CD4-positive, alpha-beta memory T cell (primary cell): ENCODE data around the gene YLPM1. TPM values are rescaled to one million over a fixed set of nuclear protein-coding genes. Genes with fewer than 3 reads are reported as not detected.
"Not testable (repeated sequence)": the region's sequence is repeated elsewhere in the genome, so short reads cannot be mapped to it uniquely, and the experiment has no call there.

Experiments
- CTCF ChIA-PET: fragments of 350-600 bp; sonication (Branson Sonifier 250); formaldehyde crosslinking; loops from one replicate; lab custom pipeline; 2021; ENCODE audit warnings: inconsistent platforms; ENCODE audit not compliant: partially characterized antibody; lab: Charles Lee
- POLR2A ChIA-PET: fragments of 350-600 bp; sonication (Branson Sonifier 250); formaldehyde crosslinking; loops from one replicate; lab custom pipeline; 2021; ENCODE audit not compliant: partially characterized antibody; lab: Charles Lee
- DNase-seq, 5 donors: peaks; one replicate each; pipeline versions ENCODE4 v3.0.0 to v3.0.0-alpha.2; 2020 to 2022; ENCODE audit warnings: mixed read lengths in 1 of 5
- H3K27ac ChIP-seq: one replicate; pipeline ENCODE4 v1.7.0; 2013; ENCODE audit warnings: low read depth, low read length
- H3K27me3 ChIP-seq: 2 replicates; pipeline ENCODE4 v1.7.0; 2013; ENCODE audit warnings: mild to moderate bottlenecking, low read length, moderate library complexity; ENCODE audit not compliant: insufficient read depth
- H3K36me3 ChIP-seq: 2 replicates; pipeline ENCODE4 v1.7.0; 2013; ENCODE audit warnings: mild to moderate bottlenecking, low read length, moderate library complexity; ENCODE audit not compliant: insufficient read depth
- H3K4me1 ChIP-seq: 2 replicates; pipeline ENCODE4 v1.7.0; 2013; ENCODE audit warnings: mild to moderate bottlenecking, low read length, moderate library complexity; ENCODE audit not compliant: insufficient read depth
- H3K4me3 ChIP-seq, 2 donors: one replicate each; pipeline ENCODE4 v1.7.0; 2013; ENCODE audit warnings: low read length in 2 of 2, mild to moderate bottlenecking in 1 of 2
- H3K9me3 ChIP-seq, 2 donors: one replicate each; pipeline ENCODE4 v1.7.0; 2013; ENCODE audit warnings: low read length in 2 of 2, control low read depth in 1 of 2; ENCODE audit not compliant: control insufficient read depth in 1 of 2
- H3K27ac Mint-ChIP-seq, 7 donors: one replicate each; pipeline ENCODE4 v1.8.0; 2020 to 2021; ENCODE audit warnings: mixed read lengths in 7 of 7, mild to moderate bottlenecking in 6 of 7, inconsistent platforms in 3 of 7, moderate library complexity in 3 of 7
- H3K27me3 Mint-ChIP-seq, 2 donors: one replicate each; pipeline ENCODE4 v1.8.0; 2020 to 2021; ENCODE audit warnings: mixed read lengths in 2 of 2
- H3K36me3 Mint-ChIP-seq, 2 donors: one replicate each; pipeline ENCODE4 v1.8.0; 2020 to 2021; ENCODE audit warnings: mixed read lengths in 2 of 2, inconsistent platforms in 1 of 2, mild to moderate bottlenecking in 1 of 2
- H3K4me1 Mint-ChIP-seq, 4 donors: one replicate each; pipeline ENCODE4 v1.8.0; 2020 to 2021; ENCODE audit warnings: mixed read lengths in 4 of 4, mild to moderate bottlenecking in 1 of 4
- H3K4me3 Mint-ChIP-seq, 8 donors: one replicate each; pipeline ENCODE4 v1.8.0; 2020 to 2021; ENCODE audit warnings: mixed read lengths in 8 of 8, mild to moderate bottlenecking in 7 of 8, moderate library complexity in 6 of 8, inconsistent platforms in 3 of 8
- H3K9me3 Mint-ChIP-seq, 8 donors: one replicate each; pipeline ENCODE4 v1.8.0; 2020 to 2021; ENCODE audit warnings: mixed read lengths in 8 of 8, mild to moderate bottlenecking in 5 of 8, inconsistent platforms in 3 of 8, moderate library complexity in 1 of 8
- intact Hi-C: fragments of 100-400 bp; cut with micrococcal nuclease; formaldehyde crosslinking; loops from one replicate; pipeline ENCODE4 v1.15.1; 2023
- polyA plus RNA-seq, 2 donors: library from polyadenylated mRNA; unstranded; fragments of 300-500 nt; fragmentation: Illumina TruSeq; gene quantifications; one replicate each; pipeline ENCODE4 v1.2.3, GENCODE V29; 2021
- total RNA-seq, 2 experiments: library from RNA; stranded (reverse); gene quantifications; one replicate each; pipeline ENCODE4 v1.2.3, GENCODE V29; 2021

Gene YLPM1
- total and polyA plus RNA-seq, 4 experiments from 2014 or later: 2.5 to 90.3 (median 52.3) TPM

- H3K4me1 ChIP-seq, H3K4me3 Mint-ChIP-seq, POLR2A ChIA-PET, DNase-seq, H3K27me3 ChIP-seq, H3K36me3 ChIP-seq, H3K9me3 ChIP-seq, H3K9me3 Mint-ChIP-seq, H3K4me3 ChIP-seq, H3K4me1 Mint-ChIP-seq, H3K27me3 Mint-ChIP-seq, H3K36me3 Mint-ChIP-seq, H3K27ac Mint-ChIP-seq, H3K27ac ChIP-seq, intact Hi-C loops: not testable (repeated sequence)
- CTCF ChIA-PET: interaction anchor here (1.5 kb wide), 1 partner anchor 107 kb away, joined by 4 read pairs; no protein-coding TSS in a partner anchor
Observed at GRCh38 chr14:74758505-74758904, 4.6 kb upstream of the YLPM1 start.

- H3K4me1 Mint-ChIP-seq: peaks cover 39 to 61% (median 49%) of the 10 kb centered on the region in 4 donors
- POLR2A ChIA-PET: interaction anchor here (1.0 to 2.8 kb wide), 26 partner anchors 8 to 1706 kb away, joined by 3 to 16 read pairs (median 6); partner anchors contain the start of genes AREL1, ENTPD5, FCF1 and LTBP2
- peaks cover 56% of the 10 kb centered on the region for H3K4me1 ChIP-seq
- H3K27ac ChIP-seq: peak overlapping the region; percentile 93
- H3K27ac Mint-ChIP-seq: peak overlapping the region; percentile 92 to 98 (median 95)
- H3K36me3 ChIP-seq: no peaks in the 10 kb centered on the region
- H3K36me3 Mint-ChIP-seq: peaks cover 8 to 31% of the 10 kb centered on the region in 2 donors
- CTCF ChIA-PET: interaction anchor here (0.7 to 2.5 kb wide), 14 partner anchors 8 to 155 kb away, joined by 3 to 19 read pairs (median 3); partner anchors contain the start of gene LTBP2
- H3K9me3 ChIP-seq: no peaks in the 10 kb centered on the region
- no peaks in the 10 kb centered on the region for H3K27me3 Mint-ChIP-seq
- H3K27me3 ChIP-seq: no peaks in the 10 kb centered on the region
- peak overlapping the region; percentile 87 to 99 (median 91) for H3K4me3 Mint-ChIP-seq
- DNase-seq: peak in 4 of 5 donors; percentile 8 to 41 (median 10)
- intact Hi-C loops: loop anchor here (1.0 to 5.0 kb wide), 8 partner anchors 29 to 461 kb away; partner anchors contain the start of genes ABCD4, AREL1, DLST and FCF1
- H3K9me3 Mint-ChIP-seq: no peaks in the 10 kb centered on the region
- peak overlapping the region; percentile 77 for H3K4me3 ChIP-seq
Observed at GRCh38 chr14:74763803-74764531, 851 bp downstream of the YLPM1 start.

- Mint-ChIP-seq H3K27me3 (no peaks in the 10 kb centered on the region), H3K9me3 (peaks cover 0 to 1% (median 0%) of the 10 kb centered on the region in 8 donors), H3K36me3 (peaks cover 10 to 33% of the 10 kb centered on the region in 2 donors), H3K4me3 (peak overlapping the region; percentile 87 to 99 (median 91)), H3K27ac (peak overlapping the region in 6 of 7 donors; percentile 2 to 93 (median 76)), H3K4me1 (peaks cover 41 to 69% (median 55%) of the 10 kb centered on the region in 4 donors)
- Histone ChIP-seq H3K4me3 (peak overlapping the region; percentile 0 to 77), H3K4me1 (peaks cover 59% of the 10 kb centered on the region), H3K9me3 (no peaks in the 10 kb centered on the region), H3K27ac (peak overlapping the region; percentile 93), H3K36me3 (no peaks in the 10 kb centered on the region), H3K27me3 (no peaks in the 10 kb centered on the region)
- ChIA-PET POLR2A (no interaction called here), CTCF (no interaction called here)
- intact Hi-C loops: no loop called here
- DNase-seq: peak in 2 of 5 donors; percentile 16 to 25
Observed at GRCh38 chr14:74765721-74766120, 2.6 kb downstream of the YLPM1 start.

GRCh38 chr14:74771399-74771798 lies 8.3 kb downstream of the YLPM1 start:
- no peaks in the 10 kb centered on the region for H3K9me3 ChIP-seq
- H3K36me3 ChIP-seq: peaks cover 3% of the 10 kb centered on the region
- H3K9me3 Mint-ChIP-seq: peaks cover 0 to 1% (median 0%) of the 10 kb centered on the region in 8 donors
- intact Hi-C loops: no loop called here
- peak overlapping the region in 1 of 8 donors; percentile 31 for H3K4me3 Mint-ChIP-seq
- CTCF ChIA-PET: interaction anchor here (2.2 kb wide), 1 partner anchor 8 kb away, joined by 7 read pairs; the partner anchor contains the start of gene YLPM1
- H3K36me3 Mint-ChIP-seq: peaks cover 12 to 46% of the 10 kb centered on the region in 2 donors
- H3K27ac Mint-ChIP-seq: peak overlapping the region in 5 of 7 donors; percentile 10 to 83 (median 30)
- H3K4me1 Mint-ChIP-seq: peaks cover 43 to 64% (median 53%) of the 10 kb centered on the region in 4 donors
- no peak for DNase-seq
- H3K4me3 ChIP-seq: no peak overlapping the region
- H3K27me3 Mint-ChIP-seq: no peaks in the 10 kb centered on the region
- no peaks in the 10 kb centered on the region for H3K27me3 ChIP-seq
- H3K4me1 ChIP-seq: peaks cover 29% of the 10 kb centered on the region
- H3K27ac ChIP-seq: no peak overlapping the region
- POLR2A ChIA-PET: interaction anchor here (1.5 kb wide), 1 partner anchor 8 kb away, joined by 7 read pairs; the partner anchor contains the start of gene YLPM1

- Mint-ChIP-seq H3K9me3 (no peaks in the 10 kb centered on the region), H3K4me1 (peaks cover 18 to 44% (median 27%) of the 10 kb centered on the region in 4 donors), H3K27me3 (no peaks in the 10 kb centered on the region), H3K27ac (peak overlapping the region in 6 of 7 donors; percentile 8 to 82 (median 58)), H3K36me3 (peaks cover 46 to 66% of the 10 kb centered on the region in 2 donors), H3K4me3 (peak overlapping the region in 1 of 8 donors; percentile 41)
- no peak for DNase-seq
- H3K4me3 ChIP-seq: no peak overlapping the region
- CTCF ChIA-PET: interaction anchor here (1.6 kb wide), 1 partner anchor 22 kb away, joined by 4 read pairs; the partner anchor contains the start of gene YLPM1
- H3K36me3 ChIP-seq: peaks cover 33% of the 10 kb centered on the region
- H3K27ac ChIP-seq: no peak overlapping the region
- intact Hi-C loops: no loop called here
- no peaks in the 10 kb centered on the region for H3K27me3 ChIP-seq
- H3K9me3 ChIP-seq: no peaks in the 10 kb centered on the region
- POLR2A ChIA-PET: interaction anchor here (1.9 kb wide), 1 partner anchor 21 kb away, joined by 14 read pairs; the partner anchor contains the start of gene YLPM1
- H3K4me1 ChIP-seq: peaks cover 6% of the 10 kb centered on the region
Observed at GRCh38 chr14:74784634-74785033, 21.5 kb downstream of the YLPM1 start.

GRCh38 chr14:74785056-74785613 lies 22.0 kb downstream of the YLPM1 start:
- peaks cover 33% of the 10 kb centered on the region for H3K36me3 ChIP-seq
- peaks cover 46 to 66% of the 10 kb centered on the region in 2 donors for H3K36me3 Mint-ChIP-seq
- peaks cover 19 to 44% (median 27%) of the 10 kb centered on the region in 4 donors for H3K4me1 Mint-ChIP-seq

More at GRCh38 chr14:74785056-74785613, 22.0 kb downstream of the YLPM1 start:
- Histone ChIP-seq H3K4me1 (peaks cover 6% of the 10 kb centered on the region), H3K4me3 (no peak overlapping the region), H3K27ac (no peak overlapping the region), H3K9me3 (no peaks in the 10 kb centered on the region), H3K27me3 (no peaks in the 10 kb centered on the region)
- no peak for DNase-seq
- ChIA-PET CTCF (interaction anchor here (0.6 to 1.6 kb wide), 4 partner anchors 13 to 176 kb away, joined by 3 to 5 read pairs (median 4); partner anchors contain the start of gene YLPM1), POLR2A (interaction anchor here (0.8 to 1.9 kb wide), 2 partner anchors 22 to 26 kb away, joined by 4 to 14 read pairs; partner anchors contain the start of gene YLPM1)
- Mint-ChIP-seq H3K9me3 (no peaks in the 10 kb centered on the region), H3K27me3 (no peaks in the 10 kb centered on the region), H3K27ac (peak overlapping the region; percentile 8 to 82 (median 70)), H3K4me3 (no peak overlapping the region)
- intact Hi-C loops: no loop called here
